Activated CD4-positive, alpha-beta T cell treated with anti-CD3 and anti-CD28 coated beads, Interleukin-2, Interleukin-4, amounts not matched to agents 100 ng/mL and 50 ng/mL, durations not matched to agents 16 hours and 8 hours (primary cell): ENCODE data around the gene PAPSS1.
A peak's percentile ranks its signal among the peaks of the same experiment; 100 is the strongest.
"Not testable (repeated sequence)": the region's sequence is repeated elsewhere in the genome, so short reads cannot be mapped to it uniquely, and the experiment has no call there.

ENCODE experiments used
- DNase-seq: peaks from one replicate; pipeline ENCODE4 v3.0.0-alpha.2; 2020; ENCODE audit warnings: low spot score

Gene PAPSS1

GRCh38 chr4:107726131-107726925, 6.3 kb upstream of the PAPSS1 start:
- not testable (repeated sequence) for DNase-seq

- DNase-seq: no peak
These were observed 5.3 kb upstream of the PAPSS1 start for GRCh38 chr4:107725281-107725859.

- not testable (repeated sequence) for DNase-seq
These were observed 3.3 kb upstream of the PAPSS1 start for GRCh38 chr4:107723331-107723730.

GRCh38 chr4:107721436-107722100, 1.5 kb upstream of the PAPSS1 start:
- no peak for DNase-seq

GRCh38 chr4:107719207-107719921, 670 bp downstream of the PAPSS1 start:
- peak; percentile 11 for DNase-seq

GRCh38 chr4:107718351-107718965, 1.6 kb downstream of the PAPSS1 start:
- DNase-seq: no peak

GRCh38 chr4:107714256-107714655, 5.8 kb downstream of the PAPSS1 start:
- DNase-seq: no peak

DNA sequence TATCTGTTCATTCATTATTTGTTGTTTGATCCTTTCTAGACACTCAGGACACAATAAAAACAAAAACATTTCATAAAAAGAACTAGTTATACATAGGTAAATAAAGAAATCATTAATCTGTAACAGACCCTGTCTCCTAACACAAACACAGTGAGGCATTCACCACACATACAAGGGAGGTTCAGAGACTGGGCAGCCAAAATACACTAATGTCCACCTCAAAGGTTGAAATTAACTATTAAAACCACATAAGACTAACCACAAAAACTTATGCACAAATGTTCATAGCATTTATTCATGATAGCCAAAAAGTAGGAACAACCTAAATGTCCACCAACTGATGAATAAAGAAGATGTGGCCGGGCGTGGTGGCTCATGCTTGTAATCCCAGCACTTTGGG, 7.8 kb downstream of the PAPSS1 start:
- no peak for DNase-seq

- no peak for DNase-seq
These were observed 8.2 kb downstream of the PAPSS1 start for GRCh38 chr4:107711831-107712230.

DNA sequence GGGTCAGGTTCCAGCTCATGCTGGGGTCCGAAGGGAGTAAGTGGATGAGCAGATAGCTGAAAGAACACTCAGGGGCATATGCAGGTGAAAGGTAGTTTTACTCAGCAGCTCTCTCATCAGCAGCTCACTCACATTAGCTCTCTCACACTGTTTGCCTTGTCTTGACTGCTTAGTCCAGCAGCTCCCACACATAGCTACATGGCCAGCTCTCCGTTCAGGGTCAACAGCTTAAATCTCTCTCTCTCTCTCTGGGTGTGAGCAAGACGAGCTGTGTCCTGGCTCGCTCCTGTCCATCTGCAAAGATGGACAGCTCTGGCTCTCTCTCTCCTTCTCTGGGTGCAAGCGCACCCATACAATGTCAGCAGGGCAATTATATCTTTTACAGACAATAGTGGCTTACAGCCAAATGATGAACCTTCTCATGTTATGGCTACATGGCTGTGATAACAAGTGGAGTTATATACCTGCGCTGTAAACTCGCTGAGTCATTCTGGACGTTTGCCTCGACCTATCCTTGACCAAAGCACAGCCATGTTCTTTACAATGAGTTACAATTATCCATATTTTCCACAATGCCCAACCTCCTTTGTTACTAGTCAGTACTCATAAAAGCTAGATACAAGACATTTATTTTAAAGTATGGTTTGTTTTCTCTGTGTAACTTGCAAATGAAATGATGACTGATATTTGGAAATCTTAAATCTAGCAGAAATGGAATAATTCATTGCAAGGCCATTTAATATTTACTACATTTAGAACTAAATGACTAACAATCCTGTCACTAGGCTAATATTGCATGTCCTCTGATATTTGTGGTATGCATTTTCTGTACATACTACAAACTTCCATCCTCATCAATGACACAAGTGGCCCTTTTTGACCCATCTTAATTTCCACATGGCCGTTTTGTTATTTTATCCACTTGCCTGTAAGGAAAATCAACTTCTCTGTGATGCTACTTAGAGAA, 9.3 kb downstream of the PAPSS1 start:
- DNase-seq: no peak

DNA sequence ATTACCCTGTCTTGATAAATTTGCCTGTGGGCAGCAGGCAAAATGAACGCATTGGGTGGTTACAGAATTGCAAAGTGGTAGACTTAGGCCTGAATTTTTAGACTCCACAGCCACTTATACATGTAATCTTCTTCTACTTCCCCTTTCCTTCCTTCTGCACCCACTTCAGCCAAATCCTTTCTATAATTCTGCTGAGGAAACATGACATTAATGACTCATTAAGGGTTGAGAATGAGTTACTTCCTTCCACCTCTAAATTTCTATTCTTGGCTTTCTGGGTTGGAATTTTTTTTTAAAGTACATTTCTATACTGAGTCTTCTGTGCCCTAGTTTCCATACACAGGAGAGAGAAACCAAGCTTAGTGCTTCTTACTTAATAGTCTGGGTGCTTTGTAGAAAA, 10.1 kb downstream of the PAPSS1 start:
- DNase-seq: no peak

GRCh38 chr4:107708225-107708624, 11.8 kb downstream of the PAPSS1 start:
- DNase-seq: no peak

DNA sequence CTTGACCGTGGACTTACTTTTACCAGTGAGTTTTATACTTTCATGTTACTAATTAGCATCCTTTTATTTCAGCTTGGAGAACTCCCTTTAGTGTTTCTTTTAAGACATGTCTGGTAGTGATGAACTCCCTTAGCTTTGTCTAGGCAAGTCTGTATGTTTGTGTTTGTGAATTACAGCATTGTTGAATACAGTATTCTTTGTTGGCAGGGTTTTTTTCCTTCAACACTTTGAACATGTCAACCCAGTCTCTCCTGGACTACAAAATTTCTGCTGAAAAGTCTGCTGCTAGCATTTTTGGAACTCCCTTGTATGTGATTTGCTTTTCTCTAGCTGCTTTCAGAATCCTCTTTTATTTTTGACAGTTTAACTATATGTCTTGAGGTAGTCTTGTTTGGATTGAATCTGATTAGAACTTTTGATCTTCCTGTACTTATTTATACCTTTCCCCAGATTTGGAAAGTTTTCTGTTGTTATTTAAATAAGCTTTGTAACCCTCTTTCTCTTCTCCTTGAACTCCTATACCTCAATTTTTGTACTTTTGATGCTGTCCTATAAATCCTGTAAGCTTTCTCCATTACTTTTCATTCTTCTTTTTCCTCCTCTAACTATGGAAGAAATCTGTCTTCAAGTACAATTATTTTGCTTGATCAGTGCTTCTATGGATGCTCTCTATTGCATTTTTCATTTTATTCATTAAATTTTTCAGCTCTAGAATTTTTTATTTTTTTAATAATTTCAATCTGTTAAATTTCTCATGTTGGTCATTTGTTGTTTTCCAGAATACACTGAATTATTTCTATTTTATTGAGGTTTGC, 14.1 kb downstream of the PAPSS1 start:
- DNase-seq: no peak

DNA sequence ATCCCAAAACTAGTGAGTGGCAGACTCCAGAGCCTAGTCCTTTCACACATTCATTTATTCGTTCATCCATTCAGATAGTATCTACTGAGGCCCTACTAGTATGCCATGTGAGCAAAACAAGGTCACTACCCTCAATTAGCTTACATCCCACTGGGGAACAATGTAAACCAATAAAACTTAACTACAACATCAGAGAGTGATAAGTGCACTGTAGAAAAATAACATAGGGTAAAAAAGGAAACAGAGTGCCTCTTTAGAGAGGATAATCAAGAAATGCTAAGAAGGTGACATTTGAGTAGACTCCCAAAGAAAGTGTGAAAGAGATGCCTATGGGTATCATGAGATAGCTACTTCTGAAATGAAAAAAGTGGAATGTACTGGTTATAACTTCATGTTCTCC, 18.5 kb downstream of the PAPSS1 start:
- DNase-seq: no peak

DNA sequence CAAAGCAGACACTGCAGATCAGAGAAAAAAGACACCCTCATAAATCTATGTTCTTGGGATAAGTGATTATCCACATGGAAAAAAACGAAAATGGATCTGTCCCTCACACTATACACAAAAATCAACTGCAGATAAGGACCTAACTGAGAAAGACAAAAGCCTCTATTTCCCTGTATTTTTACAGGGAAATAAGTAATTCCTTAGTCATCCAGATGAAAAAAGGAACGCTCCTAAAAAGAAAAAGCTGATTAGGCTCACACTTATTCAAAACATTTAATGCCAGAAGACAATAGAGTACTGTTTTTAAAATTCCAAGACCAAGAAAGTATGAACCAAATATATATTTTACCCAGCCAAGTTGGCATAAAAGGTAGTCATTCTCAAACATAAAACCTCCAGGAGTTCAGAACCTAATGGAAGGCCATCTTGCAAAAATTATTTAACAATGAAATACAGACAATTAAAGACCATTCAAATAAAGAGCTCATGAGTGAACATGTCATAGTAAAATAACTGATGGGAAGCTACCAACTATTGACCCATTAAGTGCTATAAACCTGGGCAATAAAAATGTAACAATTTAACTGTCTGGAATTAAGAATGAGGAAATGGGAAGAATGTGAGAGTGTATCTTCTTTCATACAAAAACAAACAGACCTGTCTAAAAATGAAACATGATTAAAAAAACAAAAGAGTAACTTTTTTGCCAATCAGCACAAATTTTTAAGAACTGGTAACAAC, 20.4 kb downstream of the PAPSS1 start:
- no peak for DNase-seq

DNA sequence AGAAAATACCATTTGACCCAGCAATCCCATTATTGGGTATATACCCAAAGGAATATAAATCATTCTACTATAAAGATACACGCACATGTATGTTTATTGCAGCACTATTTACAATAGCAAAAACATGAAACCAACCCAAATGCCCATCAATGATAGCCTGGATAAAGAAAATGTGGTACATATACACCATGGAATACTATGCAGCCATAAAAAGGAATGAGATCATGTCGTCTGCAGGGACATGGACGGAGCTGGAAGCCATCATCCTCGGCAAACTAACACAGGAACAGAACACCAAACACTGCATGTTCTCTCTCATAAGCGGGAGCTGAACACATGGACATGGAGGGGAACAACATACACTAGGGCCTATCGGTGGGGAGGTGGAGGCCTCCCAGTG, 23.8 kb downstream of the PAPSS1 start:
- DNase-seq: not testable (repeated sequence)

- no peak for DNase-seq
These were observed 26.9 kb downstream of the PAPSS1 start for GRCh38 chr4:107693132-107693531.

DNA sequence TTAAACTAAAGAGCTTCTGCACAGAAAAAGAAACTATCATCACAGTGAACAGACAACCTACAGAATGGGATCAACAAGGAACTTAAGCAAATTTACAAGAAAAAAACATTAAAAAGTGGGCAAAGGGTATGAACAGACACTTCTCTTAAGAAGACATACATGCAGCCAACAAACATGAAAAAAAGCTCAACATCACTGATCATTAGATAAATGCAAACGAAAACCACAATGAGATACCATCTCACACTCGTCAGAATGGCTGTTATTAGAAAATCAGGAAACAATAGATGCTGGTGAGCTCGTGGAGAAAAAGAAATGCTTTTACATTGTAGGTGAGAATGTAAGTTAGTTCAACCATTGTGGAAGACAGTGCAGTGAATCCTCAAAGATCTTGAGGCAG, 27.8 kb downstream of the PAPSS1 start:
- no peak for DNase-seq

DNA sequence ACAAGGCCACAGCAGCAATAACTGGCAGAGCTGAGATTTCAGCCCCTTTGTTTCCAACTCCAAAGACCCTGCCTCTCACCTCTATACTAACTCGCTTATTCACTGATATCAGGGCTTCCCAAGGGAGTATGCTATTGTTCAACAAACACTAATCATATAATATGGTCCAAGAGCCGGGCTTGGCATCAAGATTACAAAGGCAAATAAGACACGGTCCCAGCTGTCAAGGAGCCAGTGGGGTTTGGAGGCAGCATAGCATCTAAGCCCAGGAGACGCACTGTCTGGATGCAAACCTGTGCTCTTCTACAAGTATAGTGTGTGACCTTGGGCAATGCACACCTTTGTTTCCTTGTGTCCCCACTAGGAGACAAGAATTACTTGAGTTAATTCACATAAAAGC, 28.7 kb downstream of the PAPSS1 start:
- DNase-seq: no peak
